ENCODE data around the gene IRX6.

The IRX6 gene

GRCh38 chr16:55301385-55302008, 22.5 kb upstream of the IRX6 start:
- TF ChIP-seq CTCF (IDR thresholded peaks at IDR 0.05; ENCODE audit: borderline replicate concordance, control extremely low read depth, extremely low read depth, insufficient read depth, missing control alignments): no peak
- in situ Hi-C loops (cut with MboI; ENCODE audit: low sequenced_read_pairs, unreplicated experiment): no loop called here
- no peak for DNase-seq (ENCODE audit: low spot score)

- TF ChIP-seq CTCF (IDR thresholded peaks at IDR 0.05; ENCODE audit: borderline replicate concordance, control extremely low read depth, extremely low read depth, insufficient read depth, missing control alignments): no peak
- in situ Hi-C loops (cut with MboI; ENCODE audit: low sequenced_read_pairs, unreplicated experiment): no loop called here
- no peak for DNase-seq (ENCODE audit: low spot score)
Observed at GRCh38 chr16:55302635-55303034, 21.4 kb upstream of the IRX6 start.

GRCh38 chr16:55308973-55309372, 15.0 kb upstream of the IRX6 start:
- DNase-seq (ENCODE audit: low spot score): no peak
- in situ Hi-C loops (cut with MboI; ENCODE audit: low sequenced_read_pairs, unreplicated experiment): no loop called here
- TF ChIP-seq CTCF (IDR thresholded peaks at IDR 0.05; ENCODE audit: borderline replicate concordance, control extremely low read depth, extremely low read depth, insufficient read depth, missing control alignments): no peak

GRCh38 chr16:55322327-55322726, 1.7 kb upstream of the IRX6 start:
- in situ Hi-C loops (cut with MboI; ENCODE audit: low sequenced_read_pairs, unreplicated experiment): no loop called here
- no peak for TF ChIP-seq CTCF (IDR thresholded peaks at IDR 0.05; ENCODE audit: borderline replicate concordance, control extremely low read depth, extremely low read depth, insufficient read depth, missing control alignments)
- no peak for DNase-seq (ENCODE audit: low spot score)

GRCh38 chr16:55324285-55325079, 479 bp downstream of the IRX6 start:
- TF ChIP-seq CTCF (IDR thresholded peaks at IDR 0.05; ENCODE audit: borderline replicate concordance, control extremely low read depth, extremely low read depth, insufficient read depth, missing control alignments): no peak
- peak; percentile 20 for DNase-seq (ENCODE audit: low spot score)
- in situ Hi-C loops (cut with MboI; ENCODE audit: low sequenced_read_pairs, unreplicated experiment): no loop called here

- in situ Hi-C loops (cut with MboI; ENCODE audit: low sequenced_read_pairs, unreplicated experiment): no loop called here
- no peak for TF ChIP-seq CTCF (IDR thresholded peaks at IDR 0.05; ENCODE audit: borderline replicate concordance, control extremely low read depth, extremely low read depth, insufficient read depth, missing control alignments)
- DNase-seq (ENCODE audit: low spot score): peak; percentile 12
Observed at GRCh38 chr16:55325080-55325447, 1.1 kb downstream of the IRX6 start.

All from GM13976 (cell line).